Trophoblast cell (in vitro differentiated cells and primary cell): Measurements from ENCODE around the gene SYT15.
A peak's percentile ranks its signal among the peaks of the same experiment; 100 is the strongest.
"Not testable (repeated sequence)": the region's sequence is repeated elsewhere in the genome, so short reads cannot be mapped to it uniquely, and the experiment has no call there.

ENCODE experiments used
- DNase-seq, 2 donors: peaks; one replicate each; pipeline ENCODE4 v3.0.0-alpha.2; 2016
- H2AFZ ChIP-seq: 2 replicates; pipeline ENCODE4 v1.6.1; 2013; ENCODE audit warnings: low read length, moderate library complexity, mild to moderate bottlenecking; ENCODE audit not compliant: insufficient read depth, poor library complexity
- H2AK5ac ChIP-seq: 2 replicates; pipeline ENCODE4 v1.6.1; 2013; ENCODE audit warnings: mild to moderate bottlenecking, low read length
- H2BK120ac ChIP-seq: 2 replicates; pipeline ENCODE4 v1.6.1; 2013; ENCODE audit warnings: low read length, mild to moderate bottlenecking, moderate library complexity; ENCODE audit not compliant: insufficient read depth, poor library complexity
- H2BK12ac ChIP-seq: 2 replicates; pipeline ENCODE4 v1.6.1; 2013; ENCODE audit warnings: mild to moderate bottlenecking, low read length, moderate library complexity
- H2BK5ac ChIP-seq: 2 replicates; pipeline ENCODE4 v1.6.1; 2013; ENCODE audit warnings: low read length, low read depth, moderate library complexity, mild to moderate bottlenecking; ENCODE audit not compliant: poor library complexity
- H3K14ac ChIP-seq: 2 replicates; pipeline ENCODE4 v1.6.1; 2013; ENCODE audit warnings: mild to moderate bottlenecking, low read length
- H3K18ac ChIP-seq: 2 replicates; pipeline ENCODE4 v1.6.1; 2013; ENCODE audit warnings: mild to moderate bottlenecking, low read length
- H3K23ac ChIP-seq: 2 replicates; pipeline ENCODE4 v1.6.1; 2013; ENCODE audit warnings: low read length
- H3K27ac ChIP-seq: 2 replicates; pipeline ENCODE4 v1.5.1; 2013; ENCODE audit warnings: low read depth, mild to moderate bottlenecking, inconsistent platforms, low read length, moderate library complexity
- H3K27me3 ChIP-seq: 2 replicates; pipeline ENCODE4 v1.6.1; 2013; ENCODE audit warnings: inconsistent platforms, mild to moderate bottlenecking, low read length, moderate library complexity; ENCODE audit not compliant: insufficient read depth
- H3K36me3 ChIP-seq, 2 experiments: 1 replicate in 1 of 2; 2 replicates in 1 of 2; pipeline ENCODE4 v1.6.1; 2013; ENCODE audit warnings: low read length in 2 of 2, mild to moderate bottlenecking in 2 of 2, moderate library complexity in 1 of 2; ENCODE audit not compliant: insufficient read depth in 2 of 2, control insufficient read depth in 1 of 2
- H3K4ac ChIP-seq: 2 replicates; pipeline ENCODE4 v1.6.1; 2013; ENCODE audit warnings: low read depth, mild to moderate bottlenecking, low read length, moderate library complexity
- H3K4me1 ChIP-seq, 2 experiments: 1 replicate in 1 of 2; 2 replicates in 1 of 2; pipeline ENCODE4 v1.6.1; 2013; ENCODE audit warnings: low read length in 2 of 2, mild to moderate bottlenecking in 2 of 2, moderate library complexity in 1 of 2; ENCODE audit not compliant: insufficient read depth in 2 of 2, control insufficient read depth in 1 of 2
- H3K4me2 ChIP-seq: 2 replicates; pipeline ENCODE4 v1.6.1; 2013; ENCODE audit warnings: inconsistent platforms, mild to moderate bottlenecking, low read length, moderate library complexity
- H3K4me3 ChIP-seq: 2 replicates; pipeline ENCODE4 v1.5.1; 2013; ENCODE audit warnings: mild to moderate bottlenecking, low read depth, low read length, inconsistent platforms
- H3K79me1 ChIP-seq: one replicate; pipeline ENCODE4 v1.6.1; 2013; ENCODE audit warnings: low read length
- H3K79me2 ChIP-seq: 2 replicates; pipeline ENCODE4 v1.6.1; 2013; ENCODE audit warnings: low read length, mild to moderate bottlenecking; ENCODE audit not compliant: control insufficient read depth, insufficient read depth, poor library complexity
- H3K9ac ChIP-seq: 2 replicates; pipeline ENCODE4 v1.6.1; 2013; ENCODE audit warnings: mild to moderate bottlenecking, low read length
- H3K9me3 ChIP-seq: 2 replicates; pipeline ENCODE4 v1.6.1; 2013; ENCODE audit warnings: low read depth, mild to moderate bottlenecking, control low read depth, inconsistent platforms, low read length; ENCODE audit not compliant: insufficient read depth
- H4K12ac ChIP-seq: 2 replicates; pipeline ENCODE4 v1.6.1; 2013; ENCODE audit warnings: low read depth, mild to moderate bottlenecking, low read length, moderate library complexity
- H4K8ac ChIP-seq: 2 replicates; pipeline ENCODE4 v1.6.1; 2013; ENCODE audit warnings: low read depth, mild to moderate bottlenecking, low read length, moderate library complexity
- H4K91ac ChIP-seq: one replicate; pipeline ENCODE4 v1.6.1; 2013; ENCODE audit warnings: low read depth, mild to moderate bottlenecking, low read length, moderate library complexity
- WGBS: extraction: QIAGEN DNeasy Blood & Tissue Kit; methylation state at CpG from one replicate; pipeline ENCODE4 v1.1.7; 2013; ENCODE audit warnings: missing lambda C conversion rate; ENCODE audit not compliant: insufficient read length, insufficient coverage; ENCODE audit errors: extremely low coverage; 5-methylcytosine and 5-hydroxymethylcytosine counted together

The SYT15 gene

GRCh38 chr10:46560952-46561351 is 18.0 kb upstream of the SYT15 start:
- Histone ChIP-seq H2BK12ac (no peak overlapping the region), H3K27ac (no peak overlapping the region), H3K4me3 (no peak overlapping the region), H2AK5ac (no peak overlapping the region), H3K79me1 (no peaks in the 10 kb centered on the region), H4K91ac (no peak overlapping the region), H3K4ac (no peak overlapping the region), H3K23ac (no peak overlapping the region), H3K27me3 (peaks cover 34% of the 10 kb centered on the region), H3K79me2 (no peaks in the 10 kb centered on the region), H2BK120ac (no peak overlapping the region), H3K14ac (no peak overlapping the region), H3K9ac (no peak overlapping the region), H3K4me2 (no peak overlapping the region), H4K8ac (no peak overlapping the region), H3K4me1 (peaks cover 3 to 6% of the 10 kb centered on the region in 2 experiments), H2BK5ac (no peak overlapping the region), H3K36me3 (no peaks in the 10 kb centered on the region), H4K12ac (no peak overlapping the region), H3K18ac (no peak overlapping the region), H3K9me3 (peaks cover 4% of the 10 kb centered on the region), H2AFZ (no peak overlapping the region)
- no peak for DNase-seq
- no CpG with 5 or more reads among the region's 1 CpG for WGBS

- not testable (repeated sequence) for H3K27me3 ChIP-seq, H3K4me1 ChIP-seq, H3K79me2 ChIP-seq, H3K79me1 ChIP-seq, H2BK120ac ChIP-seq, H2BK12ac ChIP-seq, H3K4me3 ChIP-seq, H3K36me3 ChIP-seq, H3K27ac ChIP-seq, H3K14ac ChIP-seq, H4K12ac ChIP-seq, H4K91ac ChIP-seq, H3K18ac ChIP-seq, H3K4me2 ChIP-seq, H3K4ac ChIP-seq, H2BK5ac ChIP-seq, H2AK5ac ChIP-seq, H3K23ac ChIP-seq, H4K8ac ChIP-seq, H3K9ac ChIP-seq, H3K9me3 ChIP-seq, H2AFZ ChIP-seq
- WGBS = no CpG with 5 or more reads among the region's 6 CpGs
- DNase-seq = peak; percentile 77 to 86
These were observed 13.2 kb upstream of the SYT15 start for GRCh38 chr10:46565591-46566332.

GRCh38 chr10:46567151-46567550 is 11.8 kb upstream of the SYT15 start:
- H4K91ac ChIP-seq, H3K9ac ChIP-seq, H2BK5ac ChIP-seq, H3K14ac ChIP-seq, H3K4me3 ChIP-seq, H3K23ac ChIP-seq, H3K36me3 ChIP-seq, H2AK5ac ChIP-seq, H3K4ac ChIP-seq, DNase-seq, H3K18ac ChIP-seq, H3K79me2 ChIP-seq, H3K27me3 ChIP-seq, H2BK120ac ChIP-seq, H3K79me1 ChIP-seq, H4K12ac ChIP-seq, H3K4me1 ChIP-seq, H4K8ac ChIP-seq, H2AFZ ChIP-seq, H3K27ac ChIP-seq, H3K9me3 ChIP-seq, H3K4me2 ChIP-seq, H2BK12ac ChIP-seq: not testable (repeated sequence)
- no CpG with 5 or more reads among the region's 9 CpGs for WGBS

GRCh38 chr10:46570655-46571054 is 8.3 kb upstream of the SYT15 start:
- not testable (repeated sequence) for DNase-seq
- no CpG with 5 or more reads among the region's 2 CpGs for WGBS

More at GRCh38 chr10:46570655-46571054, 8.3 kb upstream of the SYT15 start:
- not testable (repeated sequence) for H3K9me3 ChIP-seq, H3K9ac ChIP-seq, H3K27ac ChIP-seq, H4K12ac ChIP-seq, H2BK120ac ChIP-seq, H3K4me3 ChIP-seq, H3K14ac ChIP-seq, H2BK5ac ChIP-seq, H3K79me2 ChIP-seq, H2BK12ac ChIP-seq, H3K4me2 ChIP-seq, H3K27me3 ChIP-seq, H2AFZ ChIP-seq, H2AK5ac ChIP-seq, H4K91ac ChIP-seq, H3K18ac ChIP-seq, H4K8ac ChIP-seq, H3K4ac ChIP-seq, H3K23ac ChIP-seq, H3K36me3 ChIP-seq, H3K79me1 ChIP-seq, H3K4me1 ChIP-seq
